GM18907 (cell line): ENCODE data around the gene LRP6.

Experiments used
- ATAC-seq: cut with Tn5 transposase; IDR thresholded peaks from one replicate; pipeline ENCODE4 v1.9.1; 2021; ENCODE audit warnings: mild to moderate bottlenecking, moderate library complexity; ENCODE audit not compliant: unreplicated experiment

The LRP6 gene

GRCh38 chr12:12083688-12084087, 183.2 kb downstream of the LRP6 start:
- ATAC-seq = no peak

- peak; percentile 68 for ATAC-seq
Measured at GRCh38 chr12:12081836-12082497, 184.9 kb downstream of the LRP6 start.

- no peak for ATAC-seq
Measured at GRCh38 chr12:12079291-12079690, 187.6 kb downstream of the LRP6 start.

- ATAC-seq = no peak
Measured at GRCh38 chr12:12072064-12072760, 194.6 kb downstream of the LRP6 start.

GRCh38 chr12:12070674-12071656, 195.9 kb downstream of the LRP6 start, which contains the start of gene BCL2L14:
TSS of gene BCL2L14 (plus strand) at chr12:12070939. CDS start at chr12:12079306, 8,367 bp downstream.
- peak; percentile 60 for ATAC-seq

- no peak for ATAC-seq
Measured at GRCh38 chr12:12069821-12070548, 196.9 kb downstream of the LRP6 start.

- no peak for ATAC-seq
Measured at GRCh38 chr12:12068751-12069150, 198.1 kb downstream of the LRP6 start.
